ENCODE results near the gene NLGN1.

The NLGN1 gene

DNA sequence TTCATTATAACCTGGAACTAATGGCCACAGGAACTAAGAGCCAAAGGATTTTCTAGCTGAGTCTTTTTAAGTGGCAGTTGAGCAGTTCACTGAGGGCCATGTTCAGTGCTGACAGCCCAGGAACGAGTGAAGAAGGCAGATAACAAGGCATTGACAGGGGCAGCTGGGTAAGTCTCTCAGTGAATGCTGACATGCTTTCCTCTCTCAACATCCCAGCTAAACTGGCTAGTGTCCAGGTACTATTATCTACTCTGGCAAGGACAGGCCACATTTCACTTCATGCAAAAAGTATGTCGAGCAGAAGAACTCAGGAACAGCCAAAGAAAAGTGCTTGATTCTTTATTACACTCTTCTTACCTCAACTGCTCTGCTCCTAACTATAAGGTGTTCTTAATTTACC, 515.9 kb downstream of the NLGN1 start:
- H2BK120ac ChIP-seq (ENCODE audit: insufficient read depth, low read length, poor library complexity): no peak overlapping the region
- no peak overlapping the region for H4K8ac ChIP-seq (ENCODE audit: low read depth, low read length)
- no peak for DNase-seq
- no peaks in the 10 kb centered on the region for H3K27me3 ChIP-seq (ENCODE audit: insufficient read depth, low read length)
- H2BK12ac ChIP-seq (ENCODE audit: low read length): no peak overlapping the region
- no CpG with 5 or more reads among the region's 2 CpGs for WGBS (ENCODE audit: extremely low coverage, insufficient coverage, insufficient read length)
- H4K12ac ChIP-seq (ENCODE audit: low read depth, low read length): no peak overlapping the region
- no peak overlapping the region for H3K18ac ChIP-seq (ENCODE audit: low read length)
- H3K36me3 ChIP-seq (ENCODE audit: control insufficient read depth in 1 of 2, insufficient read depth in 2 of 2, low read length in 2 of 2): no peaks in the 10 kb centered on the region
- no peak overlapping the region for H3K9ac ChIP-seq (ENCODE audit: low read length)
- no peak overlapping the region for H3K27ac ChIP-seq (ENCODE audit: low read depth, low read length)
- no peak overlapping the region for H3K4me3 ChIP-seq (ENCODE audit: low read depth, low read length)
- H4K91ac ChIP-seq (ENCODE audit: low read depth, low read length): no peak overlapping the region
- H3K4me1 ChIP-seq (ENCODE audit: control insufficient read depth in 1 of 2, insufficient read depth in 2 of 2, low read length in 2 of 2): peaks cover 2 to 4% of the 10 kb centered on the region in 2 experiments
- no peaks in the 10 kb centered on the region for H3K79me1 ChIP-seq (ENCODE audit: low read length)
- no peak overlapping the region for H3K14ac ChIP-seq (ENCODE audit: low read length)
- no peak overlapping the region for H2AK5ac ChIP-seq (ENCODE audit: low read length)
- H3K9me3 ChIP-seq (ENCODE audit: insufficient read depth, low read depth, low read length): no peaks in the 10 kb centered on the region
- H3K23ac ChIP-seq (ENCODE audit: low read length): no peak overlapping the region
- H3K4ac ChIP-seq (ENCODE audit: low read depth, low read length): no peak overlapping the region
- no peak overlapping the region for H3K4me2 ChIP-seq (ENCODE audit: low read length)
- H3K79me2 ChIP-seq (ENCODE audit: control insufficient read depth, insufficient read depth, low read length, poor library complexity): no peaks in the 10 kb centered on the region
- no peak overlapping the region for H2BK5ac ChIP-seq (ENCODE audit: low read depth, low read length, poor library complexity)
- no peak overlapping the region for H2AFZ ChIP-seq (ENCODE audit: insufficient read depth, low read length, poor library complexity)

DNA sequence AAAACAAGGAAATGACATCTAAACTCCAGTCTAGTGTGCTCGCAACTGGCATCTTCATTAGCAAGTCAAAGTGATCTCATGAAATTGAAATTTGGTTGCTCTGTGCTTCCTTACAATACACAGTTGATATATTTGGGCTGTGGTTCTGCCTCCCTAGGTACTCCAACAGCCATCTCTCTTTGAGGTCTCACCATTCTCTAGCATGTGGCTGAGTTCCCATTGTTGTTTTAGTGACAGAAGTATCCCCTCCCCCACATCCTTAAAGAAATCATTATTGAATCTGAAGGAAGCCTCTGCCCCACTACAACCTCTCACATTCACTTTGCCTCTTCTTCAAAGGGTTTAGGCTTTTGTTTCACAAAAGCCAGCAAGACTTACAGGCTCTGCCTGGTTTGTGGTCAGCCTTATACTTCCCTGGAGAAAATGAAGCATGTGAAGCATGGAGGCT, 516.5 kb downstream of the NLGN1 start:
- H4K8ac ChIP-seq (ENCODE audit: low read depth, low read length): no peak overlapping the region
- no peak overlapping the region for H3K18ac ChIP-seq (ENCODE audit: low read length)
- H3K27ac ChIP-seq (ENCODE audit: low read depth, low read length): no peak overlapping the region

DNA sequence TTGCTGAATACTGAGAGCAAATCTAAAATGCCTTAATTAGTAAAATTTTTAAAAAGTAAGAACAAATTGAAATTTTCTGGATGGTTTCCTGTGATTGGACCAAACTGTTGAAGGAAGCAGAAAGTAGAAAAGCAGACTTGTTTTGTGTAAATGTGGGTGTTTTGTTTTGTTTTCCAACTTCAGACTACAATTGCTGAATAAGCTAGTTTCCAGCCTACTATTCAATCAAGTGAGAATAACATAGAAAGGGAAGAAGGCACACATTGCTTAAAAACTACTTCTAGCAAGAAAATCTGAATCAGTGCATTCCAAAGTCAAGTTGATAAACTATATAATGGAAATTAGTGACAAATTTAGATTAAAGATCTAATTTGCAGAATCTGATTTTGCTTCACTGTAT, 519.3 kb downstream of the NLGN1 start:
- Histone ChIP-seq H3K23ac (ENCODE audit: low read length) (no peak overlapping the region), H2AFZ (ENCODE audit: insufficient read depth, low read length, poor library complexity) (no peak overlapping the region), H3K4me2 (ENCODE audit: low read length) (no peak overlapping the region), H2BK5ac (ENCODE audit: low read depth, low read length, poor library complexity) (no peak overlapping the region), H4K91ac (ENCODE audit: low read depth, low read length) (no peak overlapping the region), H3K79me1 (ENCODE audit: low read length) (no peaks in the 10 kb centered on the region), H2BK12ac (ENCODE audit: low read length) (no peak overlapping the region), H3K9ac (ENCODE audit: low read length) (no peak overlapping the region), H3K79me2 (ENCODE audit: control insufficient read depth, insufficient read depth, low read length, poor library complexity) (no peaks in the 10 kb centered on the region), H3K27ac (ENCODE audit: low read depth, low read length) (no peak overlapping the region), H2AK5ac (ENCODE audit: low read length) (no peak overlapping the region), H3K18ac (ENCODE audit: low read length) (no peak overlapping the region), H3K36me3 (ENCODE audit: control insufficient read depth in 1 of 2, insufficient read depth in 2 of 2, low read length in 2 of 2) (no peaks in the 10 kb centered on the region), H3K4me3 (ENCODE audit: low read depth, low read length) (no peak overlapping the region), H4K8ac (ENCODE audit: low read depth, low read length) (no peak overlapping the region), H3K9me3 (ENCODE audit: insufficient read depth, low read depth, low read length) (no peaks in the 10 kb centered on the region), H3K14ac (ENCODE audit: low read length) (no peak overlapping the region), H2BK120ac (ENCODE audit: insufficient read depth, low read length, poor library complexity) (no peak overlapping the region), H3K27me3 (ENCODE audit: insufficient read depth, low read length) (no peaks in the 10 kb centered on the region), H4K12ac (ENCODE audit: low read depth, low read length) (no peak overlapping the region), H3K4me1 (ENCODE audit: control insufficient read depth in 1 of 2, insufficient read depth in 2 of 2, low read length in 2 of 2) (peaks cover 2 to 4% of the 10 kb centered on the region in 2 experiments), H3K4ac (ENCODE audit: low read depth, low read length) (no peak overlapping the region)
- DNase-seq: no peak

More for the DNA sequence above, 516.5 kb downstream of the NLGN1 start:
- Histone ChIP-seq H3K4ac (ENCODE audit: low read depth, low read length) (no peak overlapping the region), H4K12ac (ENCODE audit: low read depth, low read length) (no peak overlapping the region), H3K36me3 (ENCODE audit: control insufficient read depth in 1 of 2, insufficient read depth in 2 of 2, low read length in 2 of 2) (no peaks in the 10 kb centered on the region), H3K27me3 (ENCODE audit: insufficient read depth, low read length) (no peaks in the 10 kb centered on the region), H3K14ac (ENCODE audit: low read length) (no peak overlapping the region), H3K79me1 (ENCODE audit: low read length) (no peaks in the 10 kb centered on the region), H3K4me2 (ENCODE audit: low read length) (no peak overlapping the region), H3K9ac (ENCODE audit: low read length) (no peak overlapping the region), H3K23ac (ENCODE audit: low read length) (no peak overlapping the region), H4K91ac (ENCODE audit: low read depth, low read length) (no peak overlapping the region), H3K9me3 (ENCODE audit: insufficient read depth, low read depth, low read length) (no peaks in the 10 kb centered on the region), H2BK5ac (ENCODE audit: low read depth, low read length, poor library complexity) (no peak overlapping the region), H3K4me1 (ENCODE audit: control insufficient read depth in 1 of 2, insufficient read depth in 2 of 2, low read length in 2 of 2) (peaks cover 2 to 4% of the 10 kb centered on the region in 2 experiments), H2BK12ac (ENCODE audit: low read length) (no peak overlapping the region), H3K4me3 (ENCODE audit: low read depth, low read length) (no peak overlapping the region), H3K79me2 (ENCODE audit: control insufficient read depth, insufficient read depth, low read length, poor library complexity) (no peaks in the 10 kb centered on the region), H2AK5ac (ENCODE audit: low read length) (no peak overlapping the region), H2BK120ac (ENCODE audit: insufficient read depth, low read length, poor library complexity) (no peak overlapping the region), H2AFZ (ENCODE audit: insufficient read depth, low read length, poor library complexity) (no peak overlapping the region)
- no CpG with 5 or more reads among the region's 1 CpG for WGBS (ENCODE audit: extremely low coverage, insufficient coverage, insufficient read length)
- DNase-seq: no peak

DNA sequence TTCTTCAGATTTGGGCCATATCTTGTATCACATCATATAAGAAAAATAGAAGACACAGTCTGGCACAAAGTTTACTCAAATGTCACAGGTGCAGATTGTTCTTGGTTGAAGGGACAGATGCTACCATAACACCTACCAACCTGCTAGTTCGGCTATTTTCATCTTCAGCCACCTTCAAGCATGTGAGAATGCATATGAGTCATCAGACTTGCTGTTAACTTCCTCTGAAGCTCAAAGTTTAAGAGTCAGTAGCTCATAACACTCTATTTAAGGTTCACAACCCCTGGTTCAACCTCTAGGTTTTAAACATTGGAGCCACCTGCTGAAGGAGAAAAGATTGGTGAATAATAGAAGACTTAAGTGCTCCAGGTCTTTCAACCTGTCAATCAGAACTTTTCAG, 522.8 kb downstream of the NLGN1 start:
- H3K14ac ChIP-seq (ENCODE audit: low read length): no peak overlapping the region
- no peaks in the 10 kb centered on the region for H3K9me3 ChIP-seq (ENCODE audit: insufficient read depth, low read depth, low read length)
- no peak overlapping the region for H3K18ac ChIP-seq (ENCODE audit: low read length)
- H3K4me3 ChIP-seq (ENCODE audit: low read depth, low read length): no peak overlapping the region
- H2AFZ ChIP-seq (ENCODE audit: insufficient read depth, low read length, poor library complexity): no peak overlapping the region
- H3K27ac ChIP-seq (ENCODE audit: low read depth, low read length): no peak overlapping the region
- no peak overlapping the region for H4K91ac ChIP-seq (ENCODE audit: low read depth, low read length)
- H3K36me3 ChIP-seq (ENCODE audit: control insufficient read depth in 1 of 2, insufficient read depth in 2 of 2, low read length in 2 of 2): no peaks in the 10 kb centered on the region
- H3K79me2 ChIP-seq (ENCODE audit: control insufficient read depth, insufficient read depth, low read length, poor library complexity): no peaks in the 10 kb centered on the region
- no peak overlapping the region for H4K8ac ChIP-seq (ENCODE audit: low read depth, low read length)
- DNase-seq: peak in 1 of 2 donors; percentile 32
- H3K27me3 ChIP-seq (ENCODE audit: insufficient read depth, low read length): no peaks in the 10 kb centered on the region
- no peak overlapping the region for H2BK12ac ChIP-seq (ENCODE audit: low read length)
- H2AK5ac ChIP-seq (ENCODE audit: low read length): no peak overlapping the region
- H2BK120ac ChIP-seq (ENCODE audit: insufficient read depth, low read length, poor library complexity): no peak overlapping the region
- no peak overlapping the region for H3K23ac ChIP-seq (ENCODE audit: low read length)
- no peaks in the 10 kb centered on the region for H3K79me1 ChIP-seq (ENCODE audit: low read length)
- H3K9ac ChIP-seq (ENCODE audit: low read length): no peak overlapping the region
- no peak overlapping the region for H3K4ac ChIP-seq (ENCODE audit: low read depth, low read length)
- no peak overlapping the region for H3K4me2 ChIP-seq (ENCODE audit: low read length)
- H2BK5ac ChIP-seq (ENCODE audit: low read depth, low read length, poor library complexity): no peak overlapping the region
- WGBS (ENCODE audit: extremely low coverage, insufficient coverage, insufficient read length): no CpG with 5 or more reads among the region's 1 CpG
- no peak overlapping the region for H4K12ac ChIP-seq (ENCODE audit: low read depth, low read length)
- H3K4me1 ChIP-seq (ENCODE audit: control insufficient read depth in 1 of 2, insufficient read depth in 2 of 2, low read length in 2 of 2): no peaks in the 10 kb centered on the region
